ENCODE results near the gene JAKMIP1. TPM values are rescaled to one million over a fixed set of nuclear protein-coding genes. Genes with fewer than 3 reads are reported as not detected.

Gene JAKMIP1
- total RNA-seq, 1 donor from 2014 or later: not detected

- ATAC-seq (ENCODE audit: poor library complexity) (no peak), DNase-seq (no peak)
- intact Hi-C loops (cut with DNase I): no loop called here
Observed at GRCh38 chr4:6114181-6114580, 86.2 kb downstream of the JAKMIP1 start.

GRCh38 chr4:6113641-6114040 is 86.7 kb downstream of the JAKMIP1 start:
- DNase-seq: no peak
- ATAC-seq (ENCODE audit: poor library complexity): no peak
- intact Hi-C loops (cut with DNase I): no loop called here

- DNase-seq (no peak), ATAC-seq (ENCODE audit: poor library complexity) (no peak)
- intact Hi-C loops (cut with DNase I): no loop called here
Observed at GRCh38 chr4:6112606-6113290, 87.6 kb downstream of the JAKMIP1 start.

GRCh38 chr4:6111354-6111960 is 88.9 kb downstream of the JAKMIP1 start:
- ATAC-seq (ENCODE audit: poor library complexity) (no peak), DNase-seq (no peak)
- intact Hi-C loops (cut with DNase I): no loop called here

- intact Hi-C loops (cut with DNase I): no loop called here
- no peak for ATAC-seq (ENCODE audit: poor library complexity)
- DNase-seq: no peak
Observed at GRCh38 chr4:6110681-6111353, 89.5 kb downstream of the JAKMIP1 start.

GRCh38 chr4:6109842-6110560 is 90.3 kb downstream of the JAKMIP1 start:
- intact Hi-C loops (cut with DNase I): no loop called here
- ATAC-seq (ENCODE audit: poor library complexity) (no peak), DNase-seq (no peak)

- intact Hi-C loops (cut with DNase I): no loop called here
- DNase-seq (no peak), ATAC-seq (ENCODE audit: poor library complexity) (no peak)
Observed at GRCh38 chr4:6107886-6108285, 92.5 kb downstream of the JAKMIP1 start.

- ATAC-seq (ENCODE audit: poor library complexity): no peak
- intact Hi-C loops (cut with DNase I): no loop called here
- DNase-seq: no peak
Observed at GRCh38 chr4:6107114-6107791, 93.1 kb downstream of the JAKMIP1 start.

- ATAC-seq (ENCODE audit: poor library complexity) (no peak), DNase-seq (no peak)
- intact Hi-C loops (cut with DNase I): no loop called here
Observed at GRCh38 chr4:6106156-6106555, 94.2 kb downstream of the JAKMIP1 start.

- intact Hi-C loops (cut with DNase I): no loop called here
- DNase-seq (no peak), ATAC-seq (ENCODE audit: poor library complexity) (no peak)
Observed at GRCh38 chr4:6105311-6105911, 94.9 kb downstream of the JAKMIP1 start.

- ATAC-seq (ENCODE audit: poor library complexity): no peak
- intact Hi-C loops (cut with DNase I): no loop called here
- DNase-seq: no peak
Observed at GRCh38 chr4:6104541-6105130, 95.7 kb downstream of the JAKMIP1 start.

GRCh38 chr4:6097581-6097980 is 102.8 kb downstream of the JAKMIP1 start:
- intact Hi-C loops (cut with DNase I): no loop called here
- ATAC-seq (ENCODE audit: poor library complexity): no peak
- DNase-seq: no peak

GRCh38 chr4:6095897-6096296 is 104.5 kb downstream of the JAKMIP1 start:
- intact Hi-C loops (cut with DNase I): no loop called here
- DNase-seq (no peak), ATAC-seq (ENCODE audit: poor library complexity) (no peak)

- ATAC-seq (ENCODE audit: poor library complexity): no peak
- intact Hi-C loops (cut with DNase I): no loop called here
- no peak for DNase-seq
Observed at GRCh38 chr4:6095023-6095752, 105.2 kb downstream of the JAKMIP1 start.

GRCh38 chr4:6093671-6094070 is 106.7 kb downstream of the JAKMIP1 start:
- DNase-seq (no peak), ATAC-seq (ENCODE audit: poor library complexity) (no peak)
- intact Hi-C loops (cut with DNase I): no loop called here

GRCh38 chr4:6092971-6093370 is 107.4 kb downstream of the JAKMIP1 start:
- ATAC-seq (ENCODE audit: poor library complexity) (no peak), DNase-seq (no peak)
- intact Hi-C loops (cut with DNase I): no loop called here

- DNase-seq (no peak), ATAC-seq (ENCODE audit: poor library complexity) (no peak)
- intact Hi-C loops (cut with DNase I): no loop called here
Observed at GRCh38 chr4:6092131-6092530, 108.2 kb downstream of the JAKMIP1 start.

- no peak for ATAC-seq (ENCODE audit: poor library complexity)
- intact Hi-C loops (cut with DNase I): no loop called here
Observed at GRCh38 chr4:6090931-6091330, 109.4 kb downstream of the JAKMIP1 start.

More at GRCh38 chr4:6090931-6091330, 109.4 kb downstream of the JAKMIP1 start:
- no peak for DNase-seq

All from Right ventricle myocardium superior (tissue), 1 donor.